Activated B cell treated with CpG ODN at 0.5 μM for 24 hours (primary cell): ENCODE results near the gene ZFYVE27. TPM values are rescaled to one million over a fixed set of nuclear protein-coding genes. Genes with fewer than 3 reads are reported as not detected.

Source experiments
- ATAC-seq: fragments of 200-7000 bp; cut with Tn5 transposase; one replicate; pipeline ENCODE4 v1.10.0; 2021; ENCODE audit warnings: low read depth, mild to moderate bottlenecking, moderate library complexity
- CTCF ChIA-PET: fragments of 350-600 bp; sonication (Branson Sonifier 250); formaldehyde crosslinking; loops from one replicate; lab custom pipeline; 2021; ENCODE audit warnings: antibody characterized with exemption; lab: Charles Lee
- POLR2A ChIA-PET: fragments of 350-600 bp; sonication (Branson Sonifier 250); formaldehyde crosslinking; loops from one replicate; lab custom pipeline; 2021; ENCODE audit warnings: antibody characterized with exemption; lab: Charles Lee
- DNase-seq: peaks from one replicate; pipeline ENCODE4 v3.0.0; 2022
- H3K27ac Mint-ChIP-seq: one replicate; pipeline ENCODE4 v1.8.0; 2020; ENCODE audit warnings: mixed read lengths
- H3K27me3 Mint-ChIP-seq: one replicate; pipeline ENCODE4 v1.8.0; 2021; ENCODE audit warnings: mixed read lengths
- H3K36me3 Mint-ChIP-seq: one replicate; pipeline ENCODE4 v1.8.0; 2021; ENCODE audit warnings: low read depth, mixed read lengths
- H3K4me1 Mint-ChIP-seq: one replicate; pipeline ENCODE4 v1.8.0; 2021; ENCODE audit warnings: mixed read lengths
- H3K4me3 Mint-ChIP-seq: one replicate; pipeline ENCODE4 v1.8.0; 2020; ENCODE audit warnings: mild to moderate bottlenecking, mixed read lengths
- H3K9me3 Mint-ChIP-seq: one replicate; pipeline ENCODE4 v1.8.0; 2020; ENCODE audit warnings: mixed read lengths
- CTCF ChIP-seq: fragments of 200-600 bp; IDR thresholded peaks from one replicate; pipeline ENCODE4 v1.8.0; 2022; ENCODE audit warnings: antibody characterized with exemption, mild to moderate bottlenecking
- intact Hi-C: fragments of 100-400 bp; cut with micrococcal nuclease; formaldehyde crosslinking; loops from one replicate; pipeline ENCODE4 v1.15.1; 2024
- total RNA-seq: library from RNA; stranded (reverse); gene quantifications from 2 replicates; pipeline ENCODE4 v1.2.3, GENCODE V29; 2022

Gene ZFYVE27
- total RNA-seq, 1 donor from 2014 or later = 65.7 TPM

GRCh38 chr10:97773096-97773495, 36.2 kb downstream of the ZFYVE27 start:
- Mint-ChIP-seq H3K4me1 (peaks cover 15% of the 10 kb centered on the region), H3K36me3 (no peaks in the 10 kb centered on the region), H3K9me3 (no peaks in the 10 kb centered on the region), H3K27me3 (peaks cover 38% of the 10 kb centered on the region), H3K27ac (no peak overlapping the region), H3K4me3 (no peak overlapping the region)
- no peak for TF ChIP-seq CTCF
- no peak for ATAC-seq
- intact Hi-C loops = no loop called here
- CTCF ChIA-PET = no interaction called here
- DNase-seq = no peak
- POLR2A ChIA-PET = no interaction called here

- Mint-ChIP-seq H3K36me3 (no peaks in the 10 kb centered on the region), H3K4me3 (no peak overlapping the region), H3K4me1 (peaks cover 15% of the 10 kb centered on the region), H3K27ac (no peak overlapping the region), H3K9me3 (no peaks in the 10 kb centered on the region), H3K27me3 (peaks cover 33% of the 10 kb centered on the region)
- CTCF ChIA-PET = no interaction called here
- TF ChIP-seq CTCF = no peak
- intact Hi-C loops = no loop called here
- POLR2A ChIA-PET = no interaction called here
- ATAC-seq (no peak), DNase-seq (no peak)
Measured at GRCh38 chr10:97774811-97775294, 37.9 kb downstream of the ZFYVE27 start.

GRCh38 chr10:97777143-97777542, 40.2 kb downstream of the ZFYVE27 start:
- POLR2A ChIA-PET = no interaction called here
- CTCF ChIA-PET = no interaction called here
- peaks cover 4% of the 10 kb centered on the region for H3K4me1 Mint-ChIP-seq
- DNase-seq = no peak
- intact Hi-C loops = no loop called here
- no peak overlapping the region for H3K27ac Mint-ChIP-seq
- H3K9me3 Mint-ChIP-seq = no peaks in the 10 kb centered on the region
- no peak for ATAC-seq
- no peaks in the 10 kb centered on the region for H3K36me3 Mint-ChIP-seq
- no peak for TF ChIP-seq CTCF
- peaks cover 15% of the 10 kb centered on the region for H3K27me3 Mint-ChIP-seq
- H3K4me3 Mint-ChIP-seq = no peak overlapping the region

- Mint-ChIP-seq H3K27me3 (peaks cover 6% of the 10 kb centered on the region), H3K9me3 (no peaks in the 10 kb centered on the region), H3K27ac (no peak overlapping the region), H3K4me1 (no peaks in the 10 kb centered on the region), H3K4me3 (no peak overlapping the region), H3K36me3 (no peaks in the 10 kb centered on the region)
- TF ChIP-seq CTCF = no peak
- CTCF ChIA-PET = no interaction called here
- no peak for ATAC-seq
- intact Hi-C loops = no loop called here
- POLR2A ChIA-PET = interaction anchor here (0.9 kb wide), 1 partner anchor 71 kb away, joined by 4 read pairs; the partner anchor contains the start of gene GOLGA7B
- DNase-seq = no peak
Measured at GRCh38 chr10:97778452-97779302, 41.7 kb downstream of the ZFYVE27 start.

GRCh38 chr10:97779492-97779891, 42.6 kb downstream of the ZFYVE27 start:
- DNase-seq (no peak), ATAC-seq (no peak)
- Mint-ChIP-seq H3K27me3 (peaks cover 2% of the 10 kb centered on the region), H3K4me1 (no peaks in the 10 kb centered on the region), H3K36me3 (no peaks in the 10 kb centered on the region), H3K9me3 (no peaks in the 10 kb centered on the region), H3K27ac (no peak overlapping the region), H3K4me3 (no peak overlapping the region)
- intact Hi-C loops = no loop called here
- TF ChIP-seq CTCF = no peak
- ChIA-PET POLR2A (no interaction called here), CTCF (no interaction called here)
